Measurements from ENCODE around the gene NFKBIB.

The NFKBIB gene

DNA sequence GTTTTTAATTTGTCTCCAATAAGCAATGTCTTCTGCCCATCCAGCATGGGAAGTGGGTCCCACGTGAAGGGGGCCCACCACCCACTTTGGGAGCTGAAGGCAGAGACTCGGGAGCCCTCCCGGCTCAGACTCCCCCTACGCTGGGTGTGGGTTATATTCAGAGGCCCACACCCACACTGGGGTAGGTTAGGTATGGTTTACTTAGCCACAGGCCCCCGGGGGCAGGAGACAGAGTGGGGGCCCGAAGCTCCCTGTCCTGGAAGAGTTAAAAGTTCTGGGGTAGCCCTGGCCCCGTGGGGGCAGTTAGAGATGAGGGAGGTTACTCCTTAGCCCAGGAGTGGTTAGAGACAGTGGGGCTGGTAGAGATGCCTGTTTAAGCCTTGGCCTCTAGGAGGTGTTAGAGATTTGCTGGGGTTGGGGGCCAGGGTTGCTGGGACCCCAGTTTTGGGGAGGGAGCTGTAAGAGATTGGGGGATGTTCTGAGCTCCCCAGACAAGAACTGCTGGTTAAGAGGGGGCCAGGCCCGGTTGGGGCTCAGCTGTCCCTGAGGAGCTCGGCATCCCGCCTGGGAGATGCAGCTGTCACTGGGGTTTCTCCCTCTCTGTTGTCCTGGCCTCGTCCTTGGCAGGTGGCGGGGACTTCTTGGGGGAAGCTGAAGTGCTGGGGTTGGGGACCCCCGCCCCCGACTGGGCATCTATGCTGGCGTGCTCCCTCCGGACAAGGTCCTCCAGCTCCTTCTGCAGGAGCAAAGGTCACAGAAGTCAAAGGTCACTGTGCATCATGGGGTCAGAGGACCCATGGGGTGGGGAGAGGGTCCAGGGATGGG, 21.0 kb upstream of the NFKBIB start:
- no peak for TF ChIP-seq ZBTB7A (IDR thresholded peaks at IDR 0.05; ENCODE audit: low read depth)
- TF ChIP-seq CREB1 (IDR thresholded peaks at IDR 0.05; ENCODE audit: low read depth) = no peak
- no peak for TF ChIP-seq TEAD4 (IDR thresholded peaks at IDR 0.05)
- TF ChIP-seq RAD21 (IDR thresholded peaks at IDR 0.05; ENCODE audit: low read depth) = no peak
- TF ChIP-seq, protein P1, sequence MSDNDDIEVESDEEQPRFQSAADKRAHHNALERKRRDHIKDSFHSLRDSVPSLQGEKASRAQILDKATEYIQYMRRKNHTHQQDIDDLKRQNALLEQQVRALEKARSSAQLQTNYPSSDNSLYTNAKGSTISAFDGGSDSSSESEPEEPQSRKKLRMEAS (IDR thresholded peaks at IDR 0.05) = no peak
- TF ChIP-seq TCF12 (IDR thresholded peaks at IDR 0.05; ENCODE audit: low read depth) = no peak
- no peak for TF ChIP-seq CEBPB (IDR thresholded peaks at IDR 0.05)
- no peak for TF ChIP-seq FOXM1 (IDR thresholded peaks at IDR 0.05; ENCODE audit: borderline replicate concordance, low read depth)

DNA sequence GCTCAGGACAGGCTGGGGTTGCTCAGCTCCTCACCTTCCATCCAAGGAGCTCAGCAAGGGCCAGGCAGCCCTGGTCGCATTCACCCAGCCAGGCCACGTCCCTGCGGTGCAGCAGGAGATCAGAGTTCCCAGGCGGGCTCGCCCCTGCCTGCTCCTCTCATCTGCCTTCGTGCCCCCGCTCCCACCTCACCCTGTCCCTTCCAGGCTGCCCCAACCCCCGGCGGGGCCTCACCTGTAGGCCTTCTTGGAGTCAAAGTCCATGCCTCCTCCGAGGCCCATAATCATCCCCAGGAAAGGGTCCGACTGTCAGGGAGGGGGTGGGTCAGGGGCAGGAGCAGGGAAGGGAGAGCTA, 20.4 kb upstream of the NFKBIB start:
- no peak for TF ChIP-seq EGR1 (IDR thresholded peaks at IDR 0.05)
- TF ChIP-seq, protein P2, sequence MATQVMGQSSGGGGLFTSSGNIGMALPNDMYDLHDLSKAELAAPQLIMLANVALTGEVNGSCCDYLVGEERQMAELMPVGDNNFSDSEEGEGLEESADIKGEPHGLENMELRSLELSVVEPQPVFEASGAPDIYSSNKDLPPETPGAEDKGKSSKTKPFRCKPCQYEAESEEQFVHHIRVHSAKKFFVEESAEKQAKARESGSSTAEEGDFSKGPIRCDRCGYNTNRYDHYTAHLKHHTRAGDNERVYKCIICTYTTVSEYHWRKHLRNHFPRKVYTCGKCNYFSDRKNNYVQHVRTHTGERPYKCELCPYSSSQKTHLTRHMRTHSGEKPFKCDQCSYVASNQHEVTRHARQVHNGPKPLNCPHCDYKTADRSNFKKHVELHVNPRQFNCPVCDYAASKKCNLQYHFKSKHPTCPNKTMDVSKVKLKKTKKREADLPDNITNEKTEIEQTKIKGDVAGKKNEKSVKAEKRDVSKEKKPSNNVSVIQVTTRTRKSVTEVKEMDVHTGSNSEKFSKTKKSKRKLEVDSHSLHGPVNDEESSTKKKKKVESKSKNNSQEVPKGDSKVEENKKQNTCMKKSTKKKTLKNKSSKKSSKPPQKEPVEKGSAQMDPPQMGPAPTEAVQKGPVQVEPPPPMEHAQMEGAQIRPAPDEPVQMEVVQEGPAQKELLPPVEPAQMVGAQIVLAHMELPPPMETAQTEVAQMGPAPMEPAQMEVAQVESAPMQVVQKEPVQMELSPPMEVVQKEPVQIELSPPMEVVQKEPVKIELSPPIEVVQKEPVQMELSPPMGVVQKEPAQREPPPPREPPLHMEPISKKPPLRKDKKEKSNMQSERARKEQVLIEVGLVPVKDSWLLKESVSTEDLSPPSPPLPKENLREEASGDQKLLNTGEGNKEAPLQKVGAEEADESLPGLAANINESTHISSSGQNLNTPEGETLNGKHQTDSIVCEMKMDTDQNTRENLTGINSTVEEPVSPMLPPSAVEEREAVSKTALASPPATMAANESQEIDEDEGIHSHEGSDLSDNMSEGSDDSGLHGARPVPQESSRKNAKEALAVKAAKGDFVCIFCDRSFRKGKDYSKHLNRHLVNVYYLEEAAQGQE (IDR thresholded peaks at IDR 0.05; ENCODE audit: low read depth) = no peak
- no peak for TF ChIP-seq RAD21 (IDR thresholded peaks at IDR 0.05; ENCODE audit: low read depth)
- no peak for TF ChIP-seq NFIC (IDR thresholded peaks at IDR 0.05)
- no peak for TF ChIP-seq CREB1 (IDR thresholded peaks at IDR 0.05; ENCODE audit: low read depth)
- no peak for TF ChIP-seq EP300 (IDR thresholded peaks at IDR 0.05; ENCODE audit: borderline replicate concordance)
- no peak for TF ChIP-seq CEBPB (IDR thresholded peaks at IDR 0.05)
- TF ChIP-seq TAF1 (IDR thresholded peaks at IDR 0.05; ENCODE audit: low read depth) = no peak
- TF ChIP-seq TEAD4 (IDR thresholded peaks at IDR 0.05) = no peak
- no peak for TF ChIP-seq TCF12 (IDR thresholded peaks at IDR 0.05; ENCODE audit: low read depth)
- TF ChIP-seq YY1 (IDR thresholded peaks at IDR 0.05; ENCODE audit: low read depth) = no peak
- no peak for TF ChIP-seq FOXM1 (IDR thresholded peaks at IDR 0.05; ENCODE audit: borderline replicate concordance, low read depth)
- TF ChIP-seq ZBTB7A (IDR thresholded peaks at IDR 0.05; ENCODE audit: low read depth) = no peak
- TF ChIP-seq, protein P1 (IDR thresholded peaks at IDR 0.05) = no peak
- TF ChIP-seq, protein P3, sequence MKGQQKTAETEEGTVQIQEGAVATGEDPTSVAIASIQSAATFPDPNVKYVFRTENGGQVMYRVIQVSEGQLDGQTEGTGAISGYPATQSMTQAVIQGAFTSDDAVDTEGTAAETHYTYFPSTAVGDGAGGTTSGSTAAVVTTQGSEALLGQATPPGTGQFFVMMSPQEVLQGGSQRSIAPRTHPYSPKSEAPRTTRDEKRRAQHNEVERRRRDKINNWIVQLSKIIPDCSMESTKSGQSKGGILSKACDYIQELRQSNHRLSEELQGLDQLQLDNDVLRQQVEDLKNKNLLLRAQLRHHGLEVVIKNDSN (IDR thresholded peaks at IDR 0.05) = no peak

DNA sequence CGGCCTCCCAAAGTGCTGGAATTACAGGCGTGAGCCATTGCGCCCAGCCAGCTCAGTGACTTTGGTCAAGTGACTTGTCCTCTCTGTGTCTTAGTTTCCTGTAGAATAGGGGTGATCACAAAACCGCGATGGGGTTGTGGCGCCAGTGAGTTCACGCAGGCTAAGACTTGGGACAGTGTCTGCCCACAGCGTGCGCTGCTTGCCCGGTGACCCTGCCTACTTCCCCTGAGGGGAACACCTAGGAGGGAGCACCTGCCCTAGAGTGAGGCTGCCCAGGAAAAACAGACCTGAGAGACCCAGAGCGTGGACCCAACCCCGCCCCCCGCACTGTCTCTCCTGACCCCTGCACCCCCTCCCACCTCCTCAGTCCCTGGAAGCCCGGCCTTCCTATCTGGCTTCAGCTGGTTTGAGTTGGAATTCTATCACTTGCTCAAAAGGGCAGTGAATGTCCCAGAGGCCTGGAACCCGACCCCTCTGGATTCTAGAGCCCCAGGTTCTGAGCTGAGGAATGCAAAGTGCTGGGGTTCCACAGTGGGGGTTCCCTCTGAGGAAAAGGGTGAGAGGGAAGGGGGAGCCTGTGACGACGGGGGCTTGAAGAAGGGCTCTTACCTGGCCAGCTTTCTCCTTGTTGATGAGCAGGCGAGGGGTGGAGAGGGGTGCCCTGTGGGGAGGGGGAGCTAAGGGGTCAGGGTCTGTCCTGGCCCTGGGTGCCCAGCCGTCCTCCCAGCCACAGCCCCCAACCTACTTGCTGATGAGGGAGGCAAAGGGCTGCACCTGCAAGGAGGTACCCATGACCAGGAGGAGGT, 19.5 kb upstream of the NFKBIB start:
- TF ChIP-seq EGR1 (IDR thresholded peaks at IDR 0.05) = no peak

DNA sequence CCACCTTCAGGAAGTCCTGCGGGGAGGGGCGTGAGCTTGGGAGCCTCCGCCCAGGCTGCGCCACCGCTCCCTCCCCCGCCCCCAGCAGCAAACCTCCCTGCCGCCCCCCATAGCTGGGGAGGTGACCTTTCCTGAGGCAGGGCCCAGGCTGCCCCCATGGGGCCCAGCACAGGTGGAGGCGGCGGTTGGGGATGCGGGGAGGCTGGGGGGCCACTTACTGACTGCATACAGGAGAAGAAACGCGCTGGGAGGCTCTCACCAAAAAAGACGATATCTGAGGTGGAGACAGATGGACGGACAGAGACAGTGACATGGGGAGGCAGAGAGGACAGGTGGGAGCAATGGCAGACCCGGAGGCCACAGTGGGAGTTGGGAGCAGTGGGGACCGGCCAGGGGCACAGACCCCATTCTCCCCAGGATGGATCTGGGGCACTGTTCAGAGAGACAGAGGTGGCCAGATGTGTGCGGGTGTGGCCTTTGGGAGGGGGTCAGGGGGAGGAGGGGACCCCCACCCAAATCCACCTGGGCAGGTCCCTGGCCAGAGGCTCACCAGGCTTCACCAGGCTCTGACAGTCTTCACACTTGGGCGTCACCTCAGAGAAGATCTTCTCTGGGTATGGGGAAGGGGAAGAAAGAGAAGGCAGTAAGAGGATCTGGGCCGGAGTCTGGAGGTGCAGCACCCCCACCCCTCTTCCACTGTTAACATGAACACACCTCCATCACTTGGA, 18.7 kb upstream of the NFKBIB start:
- TF ChIP-seq ZBTB7A (IDR thresholded peaks at IDR 0.05; ENCODE audit: low read depth) = no peak
- TF ChIP-seq YY1 (IDR thresholded peaks at IDR 0.05; ENCODE audit: low read depth) = no peak
- TF ChIP-seq FOXM1 (IDR thresholded peaks at IDR 0.05; ENCODE audit: borderline replicate concordance, low read depth) = no peak
- TF ChIP-seq, protein P2 (IDR thresholded peaks at IDR 0.05; ENCODE audit: low read depth) = no peak
- TF ChIP-seq CEBPB (IDR thresholded peaks at IDR 0.05) = no peak
- TF ChIP-seq CREB1 (IDR thresholded peaks at IDR 0.05; ENCODE audit: low read depth) = no peak
- TF ChIP-seq, protein P1 (IDR thresholded peaks at IDR 0.05) = no peak
- no peak for TF ChIP-seq TCF12 (IDR thresholded peaks at IDR 0.05; ENCODE audit: low read depth)
- no peak for TF ChIP-seq EP300 (IDR thresholded peaks at IDR 0.05; ENCODE audit: borderline replicate concordance)
- no peak for TF ChIP-seq NFIC (IDR thresholded peaks at IDR 0.05)

DNA sequence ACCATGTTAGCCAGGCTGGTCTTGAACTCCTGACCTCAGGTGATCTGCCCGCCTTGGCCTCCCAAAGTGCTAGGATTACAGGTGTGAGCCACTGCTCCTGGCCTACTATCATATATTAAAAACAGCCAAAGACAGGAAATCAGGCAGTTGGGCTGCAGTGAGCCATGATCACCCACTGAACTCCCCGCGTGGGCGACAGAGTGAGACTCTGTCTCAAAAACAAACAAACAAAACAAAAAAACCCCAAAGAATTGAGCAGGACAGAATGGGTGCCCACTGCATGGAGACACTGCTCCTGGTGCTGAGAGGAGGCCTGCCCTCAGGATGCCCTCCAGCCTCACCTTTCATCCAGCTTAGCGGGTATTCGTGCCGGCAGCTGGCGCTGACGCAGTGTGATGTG, 16.5 kb upstream of the NFKBIB start:
- no peak for TF ChIP-seq YY1 (IDR thresholded peaks at IDR 0.05; ENCODE audit: low read depth)
- TF ChIP-seq TEAD4 (IDR thresholded peaks at IDR 0.05) = no peak
- TF ChIP-seq RAD21 (IDR thresholded peaks at IDR 0.05; ENCODE audit: low read depth) = no peak
- TF ChIP-seq, protein P1 (IDR thresholded peaks at IDR 0.05) = no peak
- TF ChIP-seq, protein P3 (IDR thresholded peaks at IDR 0.05) = no peak
- no peak for TF ChIP-seq TAF1 (IDR thresholded peaks at IDR 0.05; ENCODE audit: low read depth)

All from Ishikawa (cell line).